UCSD-AML1 (cell line): Measurements from ENCODE around the gene CCDC12.

Experiments
- DNase-seq: peaks from one replicate; lab custom pipeline; 2025; ENCODE audit not compliant: unreplicated experiment; lab: John Stamatoyannopoulos, UW

CCDC12 gene

DNA sequence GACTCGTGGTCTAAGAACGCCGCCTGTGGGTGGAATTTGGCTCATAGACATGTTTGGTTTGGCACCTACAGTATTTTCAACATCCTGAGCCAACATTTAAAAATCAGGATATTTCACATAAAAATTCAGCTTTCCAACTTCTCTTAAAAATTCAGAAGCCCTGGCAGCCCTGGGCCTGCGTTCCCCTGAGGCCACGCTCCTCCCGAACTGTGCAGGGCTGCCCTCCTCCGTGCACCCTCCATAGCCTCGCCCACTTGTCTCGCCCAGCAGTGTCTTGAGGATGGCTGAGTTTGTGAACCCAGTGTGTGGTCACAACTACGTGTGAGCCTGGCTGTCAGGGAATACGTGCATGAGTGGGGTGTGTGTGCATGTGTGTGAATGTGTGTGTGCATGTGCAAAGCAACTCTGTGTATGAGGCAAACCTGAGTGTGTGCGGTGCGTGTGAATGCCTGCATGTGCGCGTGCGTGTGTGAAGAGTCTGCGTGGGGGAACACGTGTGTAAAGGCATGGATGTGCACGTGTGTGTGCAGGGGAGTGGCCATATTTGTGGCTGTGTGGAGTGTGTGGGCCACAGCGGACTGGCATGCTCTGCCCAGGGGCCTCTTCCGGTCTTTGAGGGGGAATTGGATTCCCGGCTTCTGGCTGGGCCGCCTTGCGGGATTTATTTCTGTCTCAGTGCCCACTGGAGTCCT lies 68.1 kb downstream of the CCDC12 start:
- no peak for DNase-seq

DNA sequence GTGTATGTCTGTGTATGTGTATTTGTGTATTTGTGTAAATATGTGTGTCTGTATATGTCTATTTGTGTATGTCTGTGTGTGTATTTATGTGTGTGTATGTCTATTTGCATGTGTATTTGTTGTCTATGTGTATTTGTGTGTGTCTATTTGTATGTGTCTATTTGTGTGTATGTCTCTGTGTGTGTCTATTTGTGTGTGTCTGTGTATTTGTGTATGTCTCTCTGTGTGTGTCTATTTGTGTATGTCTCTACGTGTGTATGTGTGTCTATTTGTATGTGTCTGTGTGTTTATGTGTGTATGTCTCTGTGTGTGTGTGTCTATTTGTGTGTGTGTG lies 68.6 kb downstream of the CCDC12 start:
- DNase-seq = no peak

- no peak for DNase-seq
Observed at GRCh38 chr3:46907271-46907670, 69.3 kb downstream of the CCDC12 start.

DNA sequence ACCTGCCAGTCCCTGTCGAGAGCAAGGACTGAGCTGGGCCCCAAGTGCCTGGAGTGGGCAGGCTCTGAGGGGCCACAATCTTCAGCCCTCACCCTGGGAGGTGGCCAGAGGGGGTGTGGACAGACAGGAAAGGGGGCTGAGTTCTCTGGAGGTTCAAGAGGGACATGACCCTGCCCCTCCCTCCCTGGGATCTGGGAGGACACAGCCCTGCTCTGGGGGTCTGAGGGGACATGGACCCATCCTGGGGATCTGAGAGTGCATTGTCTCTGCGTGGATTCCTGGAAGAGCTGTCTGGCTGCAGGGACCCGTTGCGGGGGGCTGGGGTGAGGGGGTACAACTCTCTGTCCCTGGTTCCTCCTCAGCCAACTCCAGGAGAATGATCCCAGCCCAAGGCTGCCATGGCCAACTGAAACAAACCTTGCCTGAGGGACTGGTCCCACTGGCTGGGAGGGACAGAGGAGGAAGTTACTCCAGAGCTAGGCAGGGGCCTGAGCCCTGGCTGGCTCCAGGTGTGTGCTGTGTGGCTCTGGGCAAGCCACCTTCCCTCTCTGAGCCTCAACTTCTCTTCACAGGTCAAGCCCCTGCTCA lies 70.0 kb downstream of the CCDC12 start:
- DNase-seq = no peak

GRCh38 chr3:46905661-46906451 lies 70.7 kb downstream of the CCDC12 start:
- DNase-seq = no peak

DNA sequence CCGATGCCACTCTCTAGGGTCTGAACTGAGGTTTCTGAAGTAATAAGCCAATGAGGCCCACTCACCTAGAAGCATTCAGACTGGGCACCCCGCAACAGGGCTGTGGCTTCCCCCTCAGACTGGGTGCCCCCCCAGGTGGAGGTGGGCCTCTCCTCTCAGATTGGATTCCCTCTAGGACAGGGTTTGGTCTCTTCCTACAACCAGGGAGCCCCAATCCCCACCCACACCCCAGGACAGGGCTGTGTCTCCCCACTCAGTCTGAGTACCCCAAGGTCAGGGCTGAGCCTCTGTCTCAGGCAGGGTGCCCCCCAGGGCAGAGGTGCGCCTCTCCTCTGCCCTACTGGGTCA lies 71.4 kb downstream of the CCDC12 start:
- DNase-seq = no peak

- DNase-seq = no peak
Observed at GRCh38 chr3:46904303-46905212, 72.0 kb downstream of the CCDC12 start.

GRCh38 chr3:46903341-46904302 lies 72.9 kb downstream of the CCDC12 start:
- peak; percentile 79 for DNase-seq

DNA sequence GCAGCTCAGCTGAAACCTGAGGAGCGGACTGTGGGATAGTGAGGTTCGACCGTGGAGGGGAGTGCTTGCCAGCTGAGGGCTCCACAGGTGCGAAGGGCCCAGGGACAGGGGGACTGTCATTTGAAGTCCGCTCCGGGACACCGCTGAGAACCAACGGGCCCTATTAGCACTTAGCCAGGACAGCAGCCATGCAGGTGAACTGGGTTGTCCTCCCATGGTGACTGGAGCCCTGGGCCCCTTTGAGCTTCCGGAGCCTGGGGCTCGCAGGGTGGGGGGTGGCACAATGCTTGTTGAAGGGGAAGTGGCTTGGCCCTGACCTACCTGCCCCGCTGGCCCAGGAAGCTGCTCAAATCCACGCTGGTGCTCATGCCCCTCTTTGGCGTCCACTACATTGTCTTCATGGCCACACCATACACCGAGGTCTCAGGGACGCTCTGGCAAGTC lies 74.3 kb downstream of the CCDC12 start:
- no peak for DNase-seq

DNA sequence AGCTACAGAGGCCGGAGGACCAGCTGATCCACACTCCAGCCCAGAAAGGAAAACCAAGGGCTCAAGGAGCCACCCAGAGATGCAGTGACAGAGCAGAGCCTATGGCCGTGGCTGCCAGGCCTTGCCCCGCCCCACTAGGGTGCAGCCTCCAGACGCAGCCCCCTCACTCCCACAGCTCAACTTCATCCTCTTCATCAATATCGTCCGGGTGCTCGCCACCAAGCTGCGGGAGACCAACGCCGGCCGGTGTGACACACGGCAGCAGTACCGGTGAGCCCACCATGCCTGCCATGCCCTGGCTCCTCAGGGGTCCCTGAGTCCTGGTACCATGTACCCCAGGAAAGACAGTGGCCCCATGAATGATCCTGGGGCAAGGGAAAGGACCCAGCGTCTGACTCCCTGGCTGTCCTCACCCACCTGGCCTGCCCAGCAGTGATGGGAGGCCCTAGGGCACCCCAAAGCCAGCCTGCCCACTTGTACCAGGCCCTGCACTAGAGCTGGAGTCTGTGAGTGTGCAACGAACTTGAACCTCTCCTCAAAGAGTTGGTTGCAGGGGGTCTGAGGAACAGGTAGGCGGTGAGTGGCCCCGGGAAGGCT lies 74.9 kb downstream of the CCDC12 start:
- DNase-seq = no peak

- DNase-seq = no peak
Observed at GRCh38 chr3:46901061-46901460, 75.5 kb downstream of the CCDC12 start.

GRCh38 chr3:46900356-46900755 lies 76.2 kb downstream of the CCDC12 start:
- DNase-seq = no peak

DNA sequence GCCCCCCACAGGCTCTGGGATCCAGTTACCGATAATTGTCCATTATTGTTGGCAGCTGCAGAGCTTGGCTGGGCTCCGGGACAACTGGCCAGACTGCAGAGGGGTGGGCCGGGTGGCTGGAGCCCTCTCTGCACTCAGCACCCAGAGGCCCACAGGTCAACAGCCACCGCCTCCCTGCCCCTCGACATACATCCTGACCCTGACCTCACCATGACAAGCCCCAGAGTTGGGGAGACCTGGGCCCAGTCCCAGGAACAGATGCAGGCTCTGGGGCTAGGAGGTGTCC lies 76.6 kb downstream of the CCDC12 start:
- no peak for DNase-seq

DNA sequence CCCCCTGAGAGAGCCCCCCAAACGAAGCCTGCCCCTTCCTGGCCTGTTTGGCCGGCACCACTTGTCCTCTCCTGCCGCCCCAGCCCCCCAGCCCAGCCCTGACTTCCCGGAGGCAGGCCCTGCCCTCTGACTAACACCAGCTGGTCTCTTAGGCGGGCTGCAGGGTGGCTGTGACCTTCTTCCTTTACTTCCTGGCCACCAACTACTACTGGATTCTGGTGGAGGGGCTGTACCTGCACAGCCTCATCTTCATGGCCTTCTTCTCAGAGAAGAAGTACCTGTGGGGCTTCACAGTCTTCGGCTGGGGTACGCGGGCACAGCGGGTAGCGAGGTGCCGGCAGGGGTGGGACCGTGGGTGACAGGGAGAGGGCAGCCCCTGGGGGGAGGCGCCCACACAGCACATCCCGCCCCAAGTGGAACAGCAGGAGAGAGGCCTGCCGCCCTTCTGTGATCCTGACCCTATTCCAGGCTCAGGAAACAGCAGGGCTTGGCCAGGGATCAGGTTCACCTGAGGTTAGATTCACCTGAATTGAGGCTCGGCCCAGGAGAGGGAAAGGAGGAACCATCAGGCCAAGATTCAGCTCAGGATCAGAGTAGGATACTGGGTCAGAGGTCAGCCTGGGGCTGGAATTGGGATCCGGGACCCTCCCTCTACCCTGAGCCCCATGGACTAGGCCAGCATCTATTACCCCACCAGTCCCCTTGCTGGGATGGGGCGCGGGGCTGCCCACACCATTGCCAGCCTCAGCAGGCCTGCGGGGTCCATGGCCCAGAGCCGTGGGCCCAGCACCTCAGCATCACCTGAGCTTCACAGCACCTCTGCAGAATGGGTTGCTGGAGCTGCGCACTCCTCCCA lies 77.2 kb downstream of the CCDC12 start:
- DNase-seq = no peak

- no peak for DNase-seq
Observed at GRCh38 chr3:46898321-46899150, 78.0 kb downstream of the CCDC12 start.

DNA sequence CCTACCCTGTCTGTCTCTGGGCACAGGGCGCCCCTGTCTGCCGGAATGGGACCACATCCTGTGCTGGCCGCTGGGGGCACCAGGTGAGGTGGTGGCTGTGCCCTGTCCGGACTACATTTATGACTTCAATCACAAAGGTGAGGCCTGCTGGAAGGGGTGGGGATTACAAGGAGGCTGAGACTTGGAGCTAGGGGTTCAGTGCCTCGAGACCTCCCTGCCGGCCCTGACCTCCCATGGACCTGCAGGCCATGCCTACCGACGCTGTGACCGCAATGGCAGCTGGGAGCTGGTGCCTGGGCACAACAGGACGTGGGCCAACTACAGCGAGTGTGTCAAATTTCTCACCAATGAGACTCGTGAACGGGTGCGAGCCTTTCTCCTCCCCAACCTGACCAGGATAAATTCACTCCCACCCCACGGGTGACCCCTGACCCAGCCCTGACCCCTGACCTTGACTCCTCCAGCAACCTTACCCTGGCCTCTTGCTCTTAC lies 78.7 kb downstream of the CCDC12 start:
- no peak for DNase-seq

GRCh38 chr3:46897031-46897430 lies 79.5 kb downstream of the CCDC12 start:
- DNase-seq = no peak

GRCh38 chr3:46896386-46896785 lies 80.2 kb downstream of the CCDC12 start:
- DNase-seq = no peak
